Gastrocnemius medialis (tissue), 4 donors: ENCODE measurements around the gene PIM3. TPM values are rescaled to one million over a fixed set of nuclear protein-coding genes. Genes with fewer than 3 reads are reported as not detected.

Experiments used
- microRNA-seq, 2 donors: library from miRNA; unstranded; fragments of <30 nt; microRNA quantifications; one replicate each; pipeline ENCODE4, GENCODE V29; 2016; ENCODE audit warnings: borderline replicate concordance in 2 of 2
- total RNA-seq, 4 donors: library from RNA; depleted of rRNA; stranded (reverse); fragments of >200 nt; gene quantifications; one replicate each; pipeline versions ENCODE4 v1.1.0 to v1.2.3, GENCODE V29; 2016

Gene PIM3
- total RNA-seq, 4 donors from 2014 or later: 165 to 327 (median 188) TPM

Small RNA genes lying within 50 kb of the gene (microRNA-seq; reads per million reads assigned to microRNA genes)
- gene MIR6821: 0 to 0.85 reads per million in 2 donors

Other genes with a start within 250 kb of the PIM3 start
- gene BRD1, start 132.9 kb upstream of the PIM3 start, total RNA-seq: 10 to 100 TPM; 15.6 to 25.2 (median 18.1) TPM
- 1 to 10 TPM; 6.7 to 8.4 (median 7.5) TPM for gene ZBED4, start 106.9 kb upstream of the PIM3 start, total RNA-seq
- 1 to 10 TPM; 6.4 to 9.6 (median 8.2) TPM for gene ALG12, start 42.3 kb upstream of the PIM3 start, total RNA-seq
- 10 to 100 TPM in 3 of 4 donors, 1 to 10 TPM in 1; 8.9 to 15.0 (median 13.0) TPM for gene CRELD2, start 42.1 kb upstream of the PIM3 start, total RNA-seq
- gene IL17REL, start 52.0 kb downstream of the PIM3 start, total RNA-seq: not detected
- not detected for gene TTLL8, start 97.5 kb downstream of the PIM3 start, total RNA-seq
- under 1 TPM in 1 of 4 donors, not detected in 3; 0.42 TPM for gene MLC1, start 124.7 kb downstream of the PIM3 start, total RNA-seq
- gene MOV10L1, start 129.2 kb downstream of the PIM3 start, total RNA-seq: under 1 TPM in 1 of 4 donors, not detected in 3; 0.25 TPM
- under 1 TPM in 2 of 4 donors, not detected in 2; 0.40 to 0.83 TPM for gene PANX2, start 210.0 kb downstream of the PIM3 start, total RNA-seq
- 10 to 100 TPM; 21.4 to 30.3 (median 24.5) TPM for gene TRABD, start 225.1 kb downstream of the PIM3 start, total RNA-seq
- gene SELENOO, start 240.2 kb downstream of the PIM3 start, total RNA-seq: 10 to 100 TPM; 26.4 to 54.9 (median 34.0) TPM